Natural killer cell treated with Interleukin-12 subunit alpha and Interleukin-12 subunit beta and Interleukin-15 and Interleukin-18, amount 100 ng/mL, for 72 hours (primary cell): ENCODE measurements around the gene IGF2R. TPM values are rescaled to one million over a fixed set of nuclear protein-coding genes. Genes with fewer than 3 reads are reported as not detected.
A peak's percentile ranks its signal among the peaks of the same experiment; 100 is the strongest.

ENCODE experiments used
- ATAC-seq, 2 donors: fragments of 150-1000 bp; cut with Tn5 transposase in 1 of 2; sonication (Bioruptor Pico), chemical (Tn5 transposase) in 1 of 2; 2 replicates each; pipeline ENCODE4 v1.10.0; 2021
- DNase-seq: peaks from one replicate; pipeline ENCODE4 v3.0.0; 2022; ENCODE audit warnings: low spot score
- H3K27ac Mint-ChIP-seq, 2 donors: 1 replicate in 1 of 2; 2 replicates in 1 of 2; pipeline ENCODE4 v1.8.0; 2022; ENCODE audit warnings: mixed read lengths in 2 of 2, mild to moderate bottlenecking in 1 of 2, moderate library complexity in 1 of 2
- H3K27me3 Mint-ChIP-seq, 2 donors: 1 replicate in 1 of 2; 2 replicates in 1 of 2; pipeline ENCODE4 v1.8.0; 2022; ENCODE audit warnings: mixed read lengths in 2 of 2
- H3K36me3 Mint-ChIP-seq: one replicate; pipeline ENCODE4 v1.8.0; 2022; ENCODE audit warnings: mixed read lengths
- H3K4me1 Mint-ChIP-seq, 2 donors: 1 replicate in 1 of 2; 2 replicates in 1 of 2; pipeline ENCODE4 v1.8.0; 2022; ENCODE audit warnings: low read depth in 2 of 2, mixed read lengths in 2 of 2, mild to moderate bottlenecking in 1 of 2
- H3K4me3 Mint-ChIP-seq: one replicate; pipeline ENCODE4 v1.8.0; 2022; ENCODE audit warnings: mixed read lengths
- H3K9me3 Mint-ChIP-seq: 2 replicates; pipeline ENCODE4 v1.8.0; 2022; ENCODE audit warnings: mixed read lengths
- total RNA-seq, 2 donors: library from RNA; stranded (reverse); gene quantifications; one replicate each; pipeline ENCODE4 v1.2.3, GENCODE V29; 2022

IGF2R gene
- total RNA-seq, 2 donors from 2014 or later: 290 to 377 TPM

DNA sequence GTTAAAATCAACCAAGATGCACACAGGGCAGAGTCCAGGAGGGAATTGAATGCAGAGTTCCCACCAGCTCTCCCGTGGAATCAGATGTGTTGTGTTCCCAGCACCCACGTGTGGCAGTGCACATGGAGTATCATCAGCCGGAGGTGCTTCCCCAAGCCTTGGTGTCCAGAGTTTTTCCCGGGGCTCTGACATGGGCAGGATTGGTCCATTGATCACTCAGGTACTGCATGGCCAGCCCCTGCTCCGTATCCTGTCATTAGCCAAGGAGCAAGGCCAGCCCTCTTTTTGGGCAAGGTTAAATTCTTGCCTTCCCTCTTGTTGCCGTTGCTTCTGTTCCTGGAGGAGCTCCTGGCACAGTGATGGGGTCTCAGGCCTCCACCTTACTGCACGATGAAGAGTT lies 124.2 kb downstream of the IGF2R start:
- H3K4me3 Mint-ChIP-seq: no peak overlapping the region
- no peaks in the 10 kb centered on the region for H3K9me3 Mint-ChIP-seq
- no peak for ATAC-seq
- H3K27ac Mint-ChIP-seq: no peak overlapping the region
- H3K27me3 Mint-ChIP-seq: no peaks in the 10 kb centered on the region
- H3K36me3 Mint-ChIP-seq: peaks cover 37% of the 10 kb centered on the region
- no peak for DNase-seq
- H3K4me1 Mint-ChIP-seq: peaks cover 0 to 20% of the 10 kb centered on the region in 2 donors

DNA sequence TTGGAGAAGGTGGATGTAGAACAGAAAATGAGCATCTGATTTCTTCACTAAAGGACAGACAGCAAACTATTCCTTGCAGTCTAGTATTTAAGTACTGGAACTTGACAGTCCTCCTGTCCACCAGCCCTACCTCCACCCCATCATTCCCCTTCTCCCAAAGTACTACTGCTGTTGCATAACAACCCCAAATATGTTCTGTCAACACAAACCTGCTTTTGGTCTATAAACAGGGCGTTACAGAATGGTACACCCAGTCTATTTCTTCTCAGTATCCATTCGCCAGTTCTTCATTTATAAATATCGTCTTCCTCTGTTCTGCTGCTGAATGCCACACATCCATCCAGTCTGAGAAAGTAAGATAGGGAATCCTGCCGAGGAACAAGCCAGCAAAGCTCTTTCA lies 125.1 kb downstream of the IGF2R start:
- DNase-seq (no peak), ATAC-seq (no peak)
- Mint-ChIP-seq H3K4me1 (peaks cover 4 to 25% of the 10 kb centered on the region in 2 donors), H3K27me3 (no peaks in the 10 kb centered on the region), H3K27ac (peak overlapping the region in 1 of 2 donors; percentile 17), H3K9me3 (no peaks in the 10 kb centered on the region), H3K36me3 (peaks cover 37% of the 10 kb centered on the region), H3K4me3 (no peak overlapping the region)

- no peak overlapping the region for H3K4me3 Mint-ChIP-seq
- peaks cover 35% of the 10 kb centered on the region for H3K36me3 Mint-ChIP-seq
- H3K27ac Mint-ChIP-seq: peak overlapping the region in 1 of 2 donors; percentile 17
- H3K4me1 Mint-ChIP-seq: peaks cover 14 to 34% of the 10 kb centered on the region in 2 donors
- DNase-seq (no peak), ATAC-seq (no peak)
- H3K27me3 Mint-ChIP-seq: no peaks in the 10 kb centered on the region
- no peaks in the 10 kb centered on the region for H3K9me3 Mint-ChIP-seq
Measured at GRCh38 chr6:160095146-160095845, 126.4 kb downstream of the IGF2R start.

DNA sequence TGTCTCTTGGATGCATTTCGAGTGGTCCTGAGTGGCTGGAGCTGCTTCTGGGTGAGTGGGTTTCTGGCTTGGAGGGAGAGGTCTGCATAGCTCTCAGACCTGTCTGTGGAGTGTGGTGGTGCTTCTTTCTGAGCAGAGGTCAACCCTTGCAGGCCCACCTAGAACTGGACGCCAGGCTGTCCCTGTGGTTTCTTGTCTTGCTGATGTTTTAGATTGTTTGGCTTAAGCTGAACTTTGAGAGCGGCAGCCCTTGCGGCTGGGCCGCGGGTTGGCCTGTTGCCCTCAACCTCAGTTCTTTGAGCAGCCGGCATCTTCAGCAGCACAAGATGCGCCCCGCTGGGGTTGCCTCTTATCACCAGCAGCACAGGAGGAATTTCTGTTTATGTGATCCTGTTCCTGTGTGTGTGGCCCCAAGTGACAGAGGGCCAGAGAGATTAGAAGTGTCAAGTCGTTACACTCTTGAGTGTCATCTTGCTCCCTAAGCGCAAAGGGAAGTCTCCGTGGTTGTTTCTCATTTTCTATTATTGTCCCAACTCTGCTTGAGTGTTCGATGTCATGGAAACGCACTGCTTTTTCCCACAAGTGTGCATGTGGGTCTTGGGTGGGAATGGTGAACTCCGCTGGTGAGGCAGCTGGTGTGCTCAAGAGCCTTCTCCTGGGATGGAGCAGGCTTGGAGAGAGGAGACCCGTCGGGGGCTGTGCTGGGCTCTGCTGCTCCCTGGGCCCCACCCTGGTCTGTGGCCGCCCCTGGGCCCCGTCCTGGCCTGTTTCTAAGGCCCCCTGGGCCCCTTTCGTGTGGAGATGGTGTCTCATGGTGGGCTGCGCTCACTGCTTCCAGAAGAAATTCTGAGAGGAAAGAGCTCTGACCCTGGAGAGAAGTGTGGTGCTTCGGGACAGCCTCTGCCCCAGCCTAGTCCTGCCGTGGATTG lies 132.7 kb downstream of the IGF2R start:
- H3K27ac Mint-ChIP-seq: peak overlapping the region; percentile 73 to 83

GRCh38 chr6:160102399-160102798 lies 133.5 kb downstream of the IGF2R start:
- DNase-seq (no peak), ATAC-seq (no peak)
- Mint-ChIP-seq H3K36me3 (peaks cover 28% of the 10 kb centered on the region), H3K27ac (peak overlapping the region; percentile 73 to 83), H3K9me3 (no peaks in the 10 kb centered on the region), H3K4me1 (peaks cover 35 to 51% of the 10 kb centered on the region in 2 donors), H3K27me3 (no peaks in the 10 kb centered on the region), H3K4me3 (no peak overlapping the region)

More for the DNA sequence above, 132.7 kb downstream of the IGF2R start:
- H3K4me1 Mint-ChIP-seq: peaks cover 35 to 49% of the 10 kb centered on the region in 2 donors
- H3K9me3 Mint-ChIP-seq: no peaks in the 10 kb centered on the region
- DNase-seq: no peak
- no peaks in the 10 kb centered on the region for H3K27me3 Mint-ChIP-seq
- H3K4me3 Mint-ChIP-seq: peak overlapping the region; percentile 42
- ATAC-seq: peak; percentile 31 to 54
- H3K36me3 Mint-ChIP-seq: peaks cover 32% of the 10 kb centered on the region

GRCh38 chr6:160102956-160103824 lies 134.3 kb downstream of the IGF2R start:
- Mint-ChIP-seq H3K4me3 (no peak overlapping the region), H3K4me1 (peaks cover 39 to 56% of the 10 kb centered on the region in 2 donors), H3K27me3 (no peaks in the 10 kb centered on the region), H3K9me3 (no peaks in the 10 kb centered on the region), H3K27ac (peak overlapping the region in 1 of 2 donors; percentile 83), H3K36me3 (peaks cover 36% of the 10 kb centered on the region)
- DNase-seq (no peak), ATAC-seq (peak in 1 of 2 donors; percentile 31)

DNA sequence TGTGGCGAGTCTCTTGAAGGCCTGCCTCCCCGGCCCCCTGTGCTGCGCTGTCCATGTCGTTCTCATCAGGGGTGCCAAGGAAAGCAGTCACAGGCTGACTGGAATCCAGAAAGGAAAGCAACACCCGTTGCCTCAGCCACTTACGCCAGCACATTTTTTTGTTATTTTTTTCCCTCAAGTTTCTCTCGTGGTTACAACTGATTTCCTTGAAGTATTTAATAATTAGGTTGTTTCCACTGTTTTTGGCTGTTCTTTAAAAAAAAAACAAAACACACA lies 134.9 kb downstream of the IGF2R start:
- peak overlapping the region in 1 of 2 donors; percentile 69 for H3K27ac Mint-ChIP-seq
- peaks cover 43 to 55% of the 10 kb centered on the region in 2 donors for H3K4me1 Mint-ChIP-seq
- H3K4me3 Mint-ChIP-seq: no peak overlapping the region
- H3K36me3 Mint-ChIP-seq: peaks cover 38% of the 10 kb centered on the region
- ATAC-seq (no peak), DNase-seq (no peak)
- H3K27me3 Mint-ChIP-seq: no peaks in the 10 kb centered on the region
- no peaks in the 10 kb centered on the region for H3K9me3 Mint-ChIP-seq

- H3K36me3 Mint-ChIP-seq: peaks cover 30% of the 10 kb centered on the region
- no peaks in the 10 kb centered on the region for H3K27me3 Mint-ChIP-seq
- ATAC-seq (no peak), DNase-seq (no peak)
- H3K4me3 Mint-ChIP-seq: no peak overlapping the region
- H3K9me3 Mint-ChIP-seq: no peaks in the 10 kb centered on the region
- peak overlapping the region in 1 of 2 donors; percentile 69 for H3K27ac Mint-ChIP-seq
- H3K4me1 Mint-ChIP-seq: peaks cover 39 to 49% of the 10 kb centered on the region in 2 donors
Measured at GRCh38 chr6:160104821-160105517, 136.1 kb downstream of the IGF2R start.

- no peak overlapping the region for H3K4me3 Mint-ChIP-seq
- H3K27me3 Mint-ChIP-seq: no peaks in the 10 kb centered on the region
- peaks cover 38 to 46% of the 10 kb centered on the region in 2 donors for H3K4me1 Mint-ChIP-seq
- H3K9me3 Mint-ChIP-seq: no peaks in the 10 kb centered on the region
- ATAC-seq (no peak), DNase-seq (no peak)
- H3K36me3 Mint-ChIP-seq: peaks cover 29% of the 10 kb centered on the region
- peak overlapping the region in 1 of 2 donors; percentile 68 for H3K27ac Mint-ChIP-seq
Measured at GRCh38 chr6:160106010-160106409, 137.1 kb downstream of the IGF2R start.

- Mint-ChIP-seq H3K4me1 (peaks cover 31 to 39% of the 10 kb centered on the region in 2 donors), H3K4me3 (no peak overlapping the region), H3K36me3 (peaks cover 29% of the 10 kb centered on the region), H3K27me3 (no peaks in the 10 kb centered on the region), H3K27ac (peak overlapping the region in 1 of 2 donors; percentile 46), H3K9me3 (no peaks in the 10 kb centered on the region)
- ATAC-seq (no peak), DNase-seq (no peak)
Measured at GRCh38 chr6:160106701-160107100, 137.8 kb downstream of the IGF2R start.

GRCh38 chr6:160108077-160108476 lies 139.2 kb downstream of the IGF2R start:
- DNase-seq (no peak), ATAC-seq (no peak)
- Mint-ChIP-seq H3K4me1 (peaks cover 23 to 33% of the 10 kb centered on the region in 2 donors), H3K27me3 (no peaks in the 10 kb centered on the region), H3K36me3 (peaks cover 29% of the 10 kb centered on the region), H3K9me3 (no peaks in the 10 kb centered on the region), H3K4me3 (no peak overlapping the region), H3K27ac (peak overlapping the region; percentile 46 to 86)

GRCh38 chr6:160110586-160111123 lies 141.8 kb downstream of the IGF2R start:
- Mint-ChIP-seq H3K36me3 (peaks cover 21% of the 10 kb centered on the region), H3K9me3 (no peaks in the 10 kb centered on the region), H3K4me3 (no peak overlapping the region), H3K4me1 (peaks cover 21 to 23% of the 10 kb centered on the region in 2 donors), H3K27ac (peak overlapping the region in 1 of 2 donors; percentile 15), H3K27me3 (no peaks in the 10 kb centered on the region)
- no peak for DNase-seq
- ATAC-seq: no peak

- H3K36me3 Mint-ChIP-seq: peaks cover 18% of the 10 kb centered on the region
- no peak overlapping the region for H3K4me3 Mint-ChIP-seq
- ATAC-seq (no peak), DNase-seq (no peak)
- no peaks in the 10 kb centered on the region for H3K27me3 Mint-ChIP-seq
- peaks cover 20 to 23% of the 10 kb centered on the region in 2 donors for H3K4me1 Mint-ChIP-seq
- no peaks in the 10 kb centered on the region for H3K9me3 Mint-ChIP-seq
- H3K27ac Mint-ChIP-seq: no peak overlapping the region
Measured at GRCh38 chr6:160111806-160112205, 142.9 kb downstream of the IGF2R start.
